Measurements from ENCODE around the gene C19orf38.
"Not testable (repeated sequence)": the region's sequence is repeated elsewhere in the genome, so short reads cannot be mapped to it uniquely, and the experiment has no call there.

C19orf38 gene

DNA sequence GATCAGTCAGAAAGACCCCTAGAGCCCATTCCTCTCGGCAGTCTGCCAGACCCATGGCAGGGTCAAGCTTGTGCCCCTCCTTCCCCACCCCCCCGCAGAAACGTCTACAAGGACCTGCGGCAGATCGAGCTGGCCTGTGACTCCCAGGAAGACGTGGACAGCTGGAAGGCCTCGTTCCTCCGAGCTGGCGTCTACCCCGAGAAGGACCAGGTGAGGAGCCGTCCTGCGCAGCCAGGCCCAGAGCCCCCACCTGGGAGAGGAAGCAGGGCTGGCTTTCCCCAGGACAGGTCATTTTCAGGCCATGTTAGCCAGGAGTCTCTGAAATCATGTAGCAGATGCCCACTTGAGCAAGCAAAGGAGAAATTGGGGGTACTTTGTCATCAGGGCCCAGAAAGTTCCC lies 24.5 kb upstream of the C19orf38 start:
- DNase-seq (ENCODE audit: low spot score), result no peak

DNA sequence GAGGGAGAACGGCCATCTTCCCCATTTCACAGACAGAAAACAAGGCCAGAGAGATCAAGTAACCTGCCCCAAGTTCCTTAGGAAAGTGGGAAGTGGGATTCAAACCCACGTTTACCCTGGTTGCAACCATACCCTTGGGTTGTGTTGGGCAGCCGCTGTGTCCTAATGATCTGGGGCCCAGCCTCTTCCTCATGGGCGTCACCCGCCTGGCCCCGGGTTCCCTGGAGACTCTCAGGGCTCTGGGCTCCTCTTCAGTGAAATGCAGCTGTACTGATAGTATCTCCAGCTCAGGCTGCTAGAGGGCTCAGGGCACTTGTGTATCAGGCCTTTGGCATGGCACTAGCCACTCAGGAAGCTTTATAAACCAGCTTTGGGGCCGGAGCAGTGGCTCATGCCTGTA lies 22.0 kb upstream of the C19orf38 start:
- DNase-seq (ENCODE audit: low spot score), result no peak

DNA sequence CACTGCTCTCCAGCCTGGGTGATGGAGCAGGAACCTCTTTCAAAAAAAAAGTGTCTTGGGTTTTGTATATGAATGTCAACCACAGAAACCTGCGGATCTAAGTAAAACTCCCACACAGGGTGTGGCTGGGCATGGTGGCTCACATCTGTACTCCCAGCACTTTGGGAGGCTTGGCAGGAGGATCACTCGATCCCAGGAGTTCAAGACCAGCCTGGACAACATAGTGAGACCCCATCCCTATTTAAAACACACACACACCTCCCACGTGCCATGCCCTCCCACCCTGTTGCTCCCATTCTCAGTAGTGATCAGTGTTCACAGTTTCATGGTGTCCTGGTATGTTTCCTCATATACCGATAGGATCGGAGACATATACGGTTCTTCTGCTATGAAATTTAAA lies 21.4 kb upstream of the C19orf38 start:
- DNase-seq (ENCODE audit: low spot score), result no peak

DNA sequence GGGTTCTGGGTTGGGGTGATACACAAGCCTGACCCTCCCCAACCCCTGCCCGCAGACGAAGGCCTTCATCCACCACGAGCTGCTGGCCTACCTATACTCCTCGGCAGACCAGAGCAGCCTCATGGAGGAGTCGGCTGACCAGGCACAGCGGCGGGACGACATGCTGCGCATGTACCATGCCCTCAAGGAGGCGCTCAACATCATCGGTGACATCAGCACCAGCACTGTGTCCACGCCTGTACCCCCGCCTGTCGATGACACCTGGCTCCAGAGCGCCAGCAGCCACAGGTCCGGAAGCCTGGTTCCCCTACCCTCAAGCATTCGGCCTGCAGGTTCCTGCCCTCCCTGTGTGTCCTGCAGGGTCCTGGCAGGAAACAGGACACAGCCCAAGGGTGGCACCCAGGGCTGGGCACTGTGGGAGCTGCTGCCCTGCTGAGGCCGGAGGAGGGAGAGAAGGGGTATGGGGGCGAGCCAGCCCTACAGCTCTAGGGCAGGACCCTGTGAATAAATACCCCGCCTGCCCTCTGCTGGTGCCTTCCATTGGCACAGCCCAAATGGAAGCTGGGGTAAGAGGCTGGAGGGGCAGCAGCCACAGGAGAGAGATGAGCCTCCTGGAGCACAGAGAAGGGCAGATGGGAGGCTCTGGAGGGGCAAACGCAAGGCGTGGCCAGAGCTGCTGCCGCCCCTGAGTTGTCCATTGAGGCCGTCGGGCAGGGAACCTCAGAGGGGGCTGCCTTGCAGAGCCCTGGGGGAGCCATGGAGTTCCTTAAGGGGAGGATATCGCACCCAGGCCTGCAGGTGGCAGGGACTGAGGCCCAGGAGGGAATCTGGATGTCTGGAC lies 19.0 kb upstream of the C19orf38 start:
- DNase-seq (ENCODE audit: low spot score), result no peak

DNA sequence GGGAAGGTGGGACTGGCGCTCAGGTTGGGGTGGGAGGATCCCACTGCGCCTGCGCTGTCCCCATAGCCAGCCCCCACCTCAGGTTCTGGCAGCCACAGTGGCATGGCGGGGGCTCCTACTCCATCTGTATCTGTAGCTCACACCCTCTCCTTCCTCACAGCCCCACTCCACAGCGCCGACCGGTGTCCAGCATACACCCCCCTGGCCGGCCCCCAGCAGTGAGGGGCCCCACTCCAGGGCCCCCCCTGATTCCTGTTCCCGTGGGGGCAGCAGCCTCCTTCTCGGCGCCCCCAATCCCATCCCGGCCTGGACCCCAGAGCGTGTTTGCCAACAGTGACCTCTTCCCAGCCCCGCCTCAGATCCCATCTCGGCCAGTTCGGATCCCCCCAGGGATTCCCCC lies 18.2 kb upstream of the C19orf38 start:
- DNase-seq (ENCODE audit: low spot score), result no peak

DNA sequence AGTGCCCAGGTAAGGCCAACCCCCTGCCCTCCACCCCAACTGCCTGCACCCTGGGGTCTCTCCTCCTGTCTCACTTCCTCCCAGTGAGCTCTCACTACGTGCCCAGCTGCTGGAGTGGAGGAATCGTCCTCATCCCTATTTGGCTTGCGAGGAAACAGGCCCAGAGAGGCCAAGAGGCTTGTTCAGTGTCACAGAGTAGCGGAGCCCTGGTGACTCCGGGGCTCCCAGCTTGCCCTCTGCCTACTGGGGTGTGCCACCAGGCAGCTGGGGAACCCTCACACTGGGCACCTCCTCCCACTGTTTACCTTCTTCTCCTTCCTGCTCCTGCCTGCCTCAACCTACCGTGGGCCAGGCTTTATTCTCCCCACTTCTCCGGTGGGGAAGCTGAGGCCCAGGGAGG lies 17.8 kb upstream of the C19orf38 start:
- DNase-seq (ENCODE audit: low spot score), result no peak

DNA sequence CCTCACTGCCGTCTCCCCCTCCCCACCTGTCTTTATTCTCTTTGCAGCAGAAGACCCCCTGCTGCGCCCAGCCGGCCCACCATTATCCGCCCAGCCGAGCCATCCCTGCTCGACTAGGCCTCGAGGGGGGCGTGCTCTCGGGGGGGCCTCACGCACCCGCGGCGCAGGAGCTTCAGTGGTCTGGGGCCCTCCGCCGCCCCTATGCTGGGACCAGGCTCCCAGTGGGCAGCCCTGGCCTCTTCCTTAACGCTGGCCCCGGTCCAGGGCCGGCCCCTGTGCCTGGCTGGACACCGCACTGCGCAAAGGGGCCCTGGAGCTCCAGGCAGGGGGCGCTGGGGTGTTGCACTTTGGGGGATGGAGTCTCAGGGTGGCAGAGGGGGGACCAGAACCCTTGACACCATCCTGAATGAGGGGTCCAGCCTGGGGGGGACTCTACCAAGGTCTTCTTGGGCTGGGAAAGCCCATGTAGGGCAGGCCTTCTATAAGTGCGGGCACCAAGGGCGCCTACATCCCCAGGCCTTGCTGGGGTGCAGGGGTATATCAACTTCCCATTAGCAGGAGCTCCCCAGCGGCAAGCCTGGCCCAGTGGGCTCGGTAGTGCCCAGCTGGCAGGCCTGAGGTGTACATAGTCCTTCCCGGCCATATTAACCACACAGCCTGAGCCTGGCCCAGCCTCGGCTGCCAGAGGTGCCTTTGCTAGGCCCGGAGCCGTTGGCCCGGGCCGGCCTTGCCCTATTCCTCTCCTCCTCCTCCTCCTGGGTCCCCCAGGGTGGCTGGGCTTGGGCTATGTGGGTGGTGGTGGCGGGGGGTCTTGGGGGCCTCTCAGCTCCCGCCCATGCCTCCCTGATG lies 17.1 kb upstream of the C19orf38 start:
- DNase-seq (ENCODE audit: low spot score), result no peak

DNA sequence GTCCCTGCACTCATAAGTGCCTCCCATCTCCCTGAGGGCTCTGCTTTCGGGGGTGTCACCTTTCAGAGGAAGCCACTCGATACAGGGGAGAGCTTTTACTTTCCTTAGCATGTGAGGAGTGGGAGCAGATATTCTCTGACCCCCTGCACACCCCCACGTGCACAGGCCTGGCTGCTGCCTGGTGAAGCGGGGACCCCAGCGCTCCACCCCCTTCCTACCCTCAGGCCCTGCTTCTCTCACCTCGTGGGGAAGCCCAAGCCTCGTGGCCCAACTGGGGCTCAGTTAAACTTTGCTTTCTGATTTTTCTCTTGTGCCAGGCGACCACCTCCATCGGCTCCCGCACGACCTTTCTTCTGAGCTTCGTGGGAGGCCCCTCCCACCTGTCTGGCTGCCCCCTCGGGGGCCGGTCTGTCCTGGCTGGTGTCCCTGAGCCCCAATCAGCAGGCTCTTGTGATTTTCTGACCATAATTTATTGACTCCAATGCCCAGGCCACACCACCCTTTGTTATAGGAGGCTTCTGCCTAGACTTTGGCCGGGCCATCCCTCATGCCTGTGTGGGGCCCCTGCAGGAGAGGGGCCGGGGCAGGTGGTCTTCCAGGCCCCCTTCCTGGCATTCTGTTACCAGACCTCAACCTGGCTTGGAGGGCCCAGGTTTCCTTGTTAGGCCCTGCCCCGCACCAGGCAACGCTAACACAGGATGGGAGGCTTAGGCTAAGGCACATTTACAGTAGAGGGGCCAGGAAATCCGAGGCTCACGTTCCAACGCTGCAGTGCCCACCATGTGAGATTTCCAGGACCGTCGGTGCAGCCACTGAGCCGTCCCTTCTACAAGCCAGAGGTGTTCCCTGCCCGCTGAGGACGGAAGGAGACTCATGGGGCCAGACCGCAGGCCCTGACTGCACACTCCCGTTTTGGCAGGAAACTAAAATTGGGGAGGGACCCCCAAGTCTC lies 16.0 kb upstream of the C19orf38 start:
- no peak for DNase-seq (ENCODE audit: low spot score)

DNA sequence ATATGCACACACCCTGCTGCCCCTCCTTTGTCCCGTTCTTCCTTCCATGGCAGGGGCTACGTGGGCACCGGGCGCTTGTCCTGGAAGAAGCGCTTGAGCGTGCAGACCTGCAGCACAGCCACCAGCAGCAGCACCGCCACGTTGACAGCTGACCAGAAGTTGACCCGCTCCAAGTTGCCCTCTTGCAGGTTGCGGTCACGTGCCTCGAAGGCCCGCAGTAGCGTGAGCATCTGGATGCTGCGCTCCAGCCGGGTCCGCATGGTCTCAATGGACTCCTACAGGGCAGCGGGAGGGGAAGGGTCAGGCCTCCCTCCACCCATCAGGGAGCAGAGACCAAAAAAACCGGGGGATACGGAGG lies 15.3 kb upstream of the C19orf38 start:
- DNase-seq (ENCODE audit: low spot score), result no peak

DNA sequence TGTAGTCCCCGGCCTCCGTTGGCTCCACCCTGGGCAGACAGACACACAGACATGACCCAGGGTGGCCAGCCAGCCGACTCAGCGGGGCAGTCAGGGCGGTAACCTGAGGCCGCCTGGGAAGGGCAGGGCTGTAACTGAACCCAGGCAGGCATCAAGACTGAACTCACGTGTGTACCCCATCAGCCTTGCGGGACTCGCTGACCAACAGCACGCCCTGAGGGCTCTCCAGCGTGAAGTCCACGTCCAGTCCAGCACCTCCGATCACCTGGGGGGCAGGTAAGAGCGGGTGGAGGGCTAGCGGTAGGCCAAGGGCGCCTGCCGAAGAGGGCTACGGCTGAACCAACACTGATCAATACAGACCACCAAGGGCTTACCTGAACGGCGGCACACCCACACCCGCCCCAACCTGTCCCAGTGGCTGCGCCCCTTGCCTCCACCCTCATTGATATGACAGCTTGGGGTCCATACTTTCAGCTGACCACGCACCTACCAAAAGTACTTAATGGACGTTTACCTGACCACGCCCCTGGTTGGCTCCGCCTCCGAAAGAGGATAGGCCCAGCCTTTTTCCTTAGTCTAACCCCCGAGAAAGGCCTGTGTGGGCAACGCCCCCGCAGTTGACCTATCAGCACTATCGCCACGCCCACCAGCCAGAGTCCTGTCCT lies 13.0 kb upstream of the C19orf38 start:
- DNase-seq (ENCODE audit: low spot score), result no peak

DNA sequence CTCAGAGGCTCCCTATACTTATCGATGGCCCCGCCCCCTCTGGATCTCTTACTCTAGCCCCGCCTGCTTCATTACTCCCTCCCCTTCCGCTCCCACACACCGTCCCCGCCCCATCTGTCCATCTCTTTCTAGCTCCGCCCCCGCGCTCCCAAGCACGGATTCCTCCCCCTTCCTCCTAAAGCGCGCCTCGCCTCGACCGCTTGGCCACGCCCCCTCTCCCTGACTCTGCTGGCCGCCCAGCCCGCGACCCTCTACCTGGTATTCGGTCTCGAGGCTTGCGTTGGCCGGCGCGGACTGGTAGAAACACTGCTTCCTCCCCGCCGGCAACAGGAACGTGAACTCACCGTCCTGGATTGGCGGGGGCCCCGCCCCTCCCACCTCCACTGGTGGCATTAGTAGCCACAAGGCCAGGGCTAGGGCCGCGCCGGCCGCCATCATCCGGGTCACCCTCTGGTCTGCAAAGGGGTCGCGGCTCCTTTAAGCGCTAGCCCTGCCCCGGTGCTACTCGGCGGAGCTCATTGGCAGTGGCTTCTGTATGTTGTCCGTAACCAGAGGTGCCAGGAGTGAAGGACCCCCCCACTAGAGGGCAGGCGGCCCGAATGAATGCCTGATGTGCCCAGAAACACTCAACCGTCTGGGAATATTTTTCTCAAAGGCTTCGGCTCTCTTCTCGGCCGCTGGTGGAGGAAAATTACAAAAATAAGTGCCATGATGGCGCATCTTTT lies 12.3 kb upstream of the C19orf38 start, which contains the start of gene TMED1:
TMED1 (minus strand) TSS at position 459 of the 725 bp plus-strand sequence; CDS start at position 438, 21 bp downstream.
- DNase-seq (ENCODE audit: low spot score), result peak; percentile 99

DNA sequence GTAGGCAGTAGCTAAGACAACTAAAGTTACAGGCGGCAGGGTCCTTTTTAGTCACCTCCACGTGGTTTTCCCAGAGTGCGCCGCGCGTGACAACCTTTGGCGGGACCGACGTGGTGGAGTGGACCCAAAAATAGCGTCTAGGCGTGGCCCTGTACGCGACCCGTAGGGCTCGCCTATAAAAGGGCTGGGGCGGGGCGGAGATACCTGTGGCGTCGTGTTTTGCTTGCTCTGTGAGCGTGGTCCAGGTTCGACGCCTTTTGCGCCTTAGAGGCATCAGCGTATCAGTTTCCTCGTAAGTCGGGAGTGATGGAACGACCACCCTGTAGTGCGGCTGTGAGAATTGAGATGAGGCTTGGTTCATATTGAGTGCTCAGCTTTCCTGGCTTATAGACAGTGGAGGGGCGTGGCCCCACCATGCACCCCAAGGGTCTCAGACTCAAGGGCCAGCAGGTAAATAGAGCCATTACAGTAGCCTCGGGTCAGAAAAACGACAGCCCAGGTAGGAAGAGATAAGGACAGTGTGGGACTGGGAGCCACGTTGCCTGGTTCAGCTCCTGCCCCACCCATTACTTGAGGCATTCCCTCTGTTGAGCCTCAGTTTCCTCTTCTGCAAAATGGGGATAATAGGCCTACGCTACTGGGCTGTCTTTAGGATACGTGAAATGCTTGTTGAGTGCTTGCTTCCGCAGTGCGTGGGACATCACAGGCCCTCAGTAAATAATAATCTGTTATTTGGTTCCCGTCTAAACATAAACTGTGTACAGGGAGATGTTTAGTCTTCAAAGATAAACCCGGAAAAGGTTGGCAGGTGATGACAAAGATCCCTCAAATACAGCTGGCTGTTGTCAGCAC lies 11.5 kb upstream of the C19orf38 start:
- DNase-seq (ENCODE audit: low spot score), result no peak

DNA sequence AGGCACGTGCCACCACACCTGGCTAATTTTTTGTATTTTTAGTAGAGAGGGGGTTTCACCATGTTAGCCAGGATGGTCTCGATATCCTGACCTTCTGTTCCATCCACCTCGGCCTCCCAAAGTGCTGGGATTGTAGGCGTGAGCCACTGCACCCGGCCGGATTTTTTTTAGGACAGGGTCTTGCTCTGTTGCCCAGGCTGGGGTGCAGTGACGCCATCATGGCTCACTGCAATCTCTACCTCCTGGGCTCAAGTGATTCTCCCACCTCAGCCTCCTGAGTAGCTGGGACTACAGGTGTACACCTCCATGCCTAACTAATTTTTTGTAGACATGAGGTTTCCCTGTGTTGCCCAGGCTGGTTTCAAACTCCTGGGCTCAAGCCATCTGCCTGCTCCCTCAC lies 10.6 kb upstream of the C19orf38 start:
- not testable (repeated sequence) for DNase-seq (ENCODE audit: low spot score)

DNA sequence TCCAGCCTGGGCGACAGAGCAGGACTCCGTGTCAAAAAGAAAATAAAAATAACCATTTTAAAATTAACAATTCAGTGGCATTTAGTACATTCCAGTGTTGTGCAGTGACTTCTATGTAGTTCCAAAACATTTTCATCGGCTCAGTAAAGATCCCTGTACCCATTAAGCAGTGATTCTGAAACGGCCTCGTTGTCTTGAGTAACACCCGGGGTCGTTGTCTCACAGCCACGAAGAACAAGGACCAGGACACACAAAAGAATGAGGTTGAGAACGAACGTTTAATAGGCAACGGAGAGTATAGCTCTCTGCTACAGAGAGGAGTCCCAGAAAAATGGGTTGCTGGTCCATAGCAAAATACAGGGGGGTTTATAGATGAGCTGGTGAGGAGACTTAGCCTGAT lies 9.8 kb upstream of the C19orf38 start:
- no peak for DNase-seq (ENCODE audit: low spot score)

DNA sequence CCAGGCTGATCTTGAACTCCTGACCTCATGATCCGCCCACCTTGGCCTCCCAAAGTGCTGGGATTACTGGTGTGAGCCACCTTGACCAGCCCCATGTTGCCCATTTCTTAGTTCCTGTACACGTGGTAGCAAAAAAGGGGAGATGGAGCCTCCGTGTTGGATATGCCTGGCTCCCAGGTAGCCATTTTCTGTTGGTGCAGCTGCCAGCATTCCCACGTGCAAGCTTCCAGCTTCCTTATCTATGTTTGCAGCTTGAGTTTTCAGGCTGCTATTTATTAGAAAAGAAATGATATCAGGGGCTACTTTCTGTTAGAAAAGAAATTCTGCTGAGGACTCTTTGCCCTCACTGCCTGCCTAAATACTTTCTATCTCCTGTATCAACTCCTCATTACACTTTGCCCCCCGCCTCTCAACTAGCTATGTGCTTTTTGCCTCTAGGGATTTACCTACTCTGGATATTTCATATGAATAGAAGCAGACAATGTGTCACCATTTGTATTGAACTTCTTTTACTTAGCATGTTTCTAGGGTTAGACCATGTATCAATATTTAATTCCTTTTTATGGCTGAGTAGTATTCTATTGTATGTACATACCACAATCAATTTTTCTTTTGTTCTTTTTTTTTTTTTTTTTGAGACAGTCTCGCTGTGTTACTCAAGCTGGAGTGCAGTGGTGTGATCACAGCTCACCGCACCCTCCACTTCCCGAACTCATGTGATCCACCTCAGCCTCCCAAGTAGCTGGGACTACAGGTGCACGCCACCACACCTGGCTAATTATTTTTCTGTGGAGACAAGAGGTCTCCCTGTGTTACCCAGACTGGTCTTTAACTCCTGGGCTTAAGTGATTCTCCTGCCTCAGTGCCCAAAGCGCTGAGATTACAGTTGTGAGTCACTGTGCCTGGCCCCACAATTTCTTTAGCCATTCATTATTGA lies 8.8 kb upstream of the C19orf38 start:
- DNase-seq (ENCODE audit: low spot score), result no peak

DNA sequence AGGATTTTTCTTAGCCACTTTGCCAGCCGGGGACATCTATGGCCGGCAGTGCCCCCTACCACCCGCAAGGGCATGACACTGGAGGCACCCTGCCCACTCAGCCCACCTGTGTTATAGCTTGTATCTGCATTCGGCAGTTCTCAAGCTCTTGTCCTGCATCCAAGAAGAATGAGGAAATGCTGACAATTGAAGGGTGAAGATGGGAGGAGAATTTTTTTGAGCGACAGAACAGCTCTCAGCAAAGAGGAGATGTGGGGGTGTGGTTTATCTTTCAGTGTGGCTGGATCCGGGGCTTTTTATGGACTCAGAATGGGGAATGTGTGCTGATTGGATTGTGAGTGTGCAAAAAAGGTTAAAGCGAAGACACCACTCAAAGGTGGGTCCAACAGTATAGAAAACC lies 5.4 kb upstream of the C19orf38 start:
- DNase-seq (ENCODE audit: low spot score), result no peak

DNA sequence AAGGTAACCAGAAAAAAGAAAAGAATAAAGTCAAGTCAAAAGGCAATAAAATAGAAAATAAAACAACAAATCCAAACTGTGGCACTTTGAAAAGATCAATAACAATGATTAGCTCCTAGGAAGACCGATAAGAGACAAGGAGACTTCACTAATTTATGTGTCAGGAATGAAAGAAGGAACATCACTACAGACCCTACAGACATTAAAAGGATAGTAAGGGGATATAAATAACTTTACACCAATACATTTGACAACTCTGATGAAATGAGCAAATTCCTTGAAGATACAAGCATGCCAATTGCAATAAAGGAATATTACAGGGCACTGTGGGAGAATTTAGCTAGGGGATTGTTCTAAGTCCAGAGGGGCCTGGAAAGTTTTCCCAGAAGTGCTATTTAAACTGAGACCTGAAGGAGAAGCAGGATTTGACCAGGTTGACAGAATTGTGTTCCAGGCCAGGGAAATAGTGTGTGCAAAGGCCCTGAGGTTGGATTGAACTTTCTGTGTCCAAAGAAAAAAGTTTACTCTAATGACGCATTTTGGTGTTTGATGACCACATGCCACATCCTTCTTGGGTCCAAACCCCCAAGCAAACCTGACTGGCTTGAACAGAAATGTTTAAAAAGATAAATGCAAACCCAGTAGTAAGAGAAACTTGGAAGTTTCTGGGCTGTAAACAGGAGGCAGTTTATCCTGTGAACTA lies 1.6 kb upstream of the C19orf38 start:
- DNase-seq (ENCODE audit: low spot score), result no peak

DNA sequence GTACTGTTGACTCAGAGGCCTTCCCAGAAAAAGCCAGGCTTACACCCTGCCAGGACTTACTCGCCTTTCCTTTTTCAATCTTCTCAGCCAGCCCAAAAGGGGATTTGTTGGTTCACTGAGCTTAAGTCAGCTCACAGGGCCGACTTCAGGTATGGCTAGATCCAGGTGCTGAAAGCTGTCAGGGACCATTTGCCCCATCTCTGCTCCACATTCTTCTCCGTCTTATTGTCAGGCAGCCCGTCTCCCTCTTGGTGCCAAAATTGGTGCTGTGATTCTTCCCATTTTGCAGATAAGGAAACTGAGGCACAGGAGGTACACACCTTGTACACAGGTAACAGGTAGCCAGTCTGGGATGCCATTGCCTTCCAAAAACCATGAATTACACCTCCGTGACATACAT lies 2.4 kb downstream of the C19orf38 start:
- no peak for DNase-seq (ENCODE audit: low spot score)

Data from ecto neural progenitor cell (in vitro differentiated cells).